ENCODE measurements around the gene HIPK2.

Gene HIPK2

GRCh38 chr7:139543801-139544603, 233.8 kb downstream of the HIPK2 start:
- no peak for DNase-seq (ENCODE audit: low read depth, low spot score)

GRCh38 chr7:139542308-139543151, 235.3 kb downstream of the HIPK2 start:
- DNase-seq (ENCODE audit: low read depth, low spot score), result no peak

- DNase-seq (ENCODE audit: low read depth, low spot score), result no peak
Measured at GRCh38 chr7:139541600-139542307, 236.0 kb downstream of the HIPK2 start.

- no peak for DNase-seq (ENCODE audit: low read depth, low spot score)
Measured at GRCh38 chr7:139540203-139540602, 237.6 kb downstream of the HIPK2 start.

GRCh38 chr7:139538881-139539635, 238.7 kb downstream of the HIPK2 start:
- DNase-seq (ENCODE audit: low read depth, low spot score), result no peak

- no peak for DNase-seq (ENCODE audit: low read depth, low spot score)
Measured at GRCh38 chr7:139536152-139536551, 241.6 kb downstream of the HIPK2 start.

- DNase-seq (ENCODE audit: low read depth, low spot score), result no peak
Measured at GRCh38 chr7:139534966-139535651, 242.7 kb downstream of the HIPK2 start.

- DNase-seq (ENCODE audit: low read depth, low spot score), result no peak
Measured at GRCh38 chr7:139534096-139534495, 243.7 kb downstream of the HIPK2 start.

GRCh38 chr7:139532636-139533155, 245.1 kb downstream of the HIPK2 start:
- DNase-seq (ENCODE audit: low read depth, low spot score), result no peak

- no peak for DNase-seq (ENCODE audit: low read depth, low spot score)
Measured at GRCh38 chr7:139531094-139531493, 246.7 kb downstream of the HIPK2 start.

- no peak for DNase-seq (ENCODE audit: low read depth, low spot score)
Measured at GRCh38 chr7:139526578-139527544, 250.9 kb downstream of the HIPK2 start.

- no peak for DNase-seq (ENCODE audit: low read depth, low spot score)
Measured at GRCh38 chr7:139525750-139526149, 252.0 kb downstream of the HIPK2 start.

- DNase-seq (ENCODE audit: low read depth, low spot score), result no peak
Measured at GRCh38 chr7:139525239-139525638, 252.6 kb downstream of the HIPK2 start.

- DNase-seq (ENCODE audit: low read depth, low spot score), result no peak
Measured at GRCh38 chr7:139523968-139524815, 253.6 kb downstream of the HIPK2 start.

- DNase-seq (ENCODE audit: low read depth, low spot score), result no peak
Measured at GRCh38 chr7:139523199-139523941, 254.4 kb downstream of the HIPK2 start, which contains the start of gene CLEC2L. Gene CLEC2L, plus strand, starts transcription at chr7:139523685. Its CDS starts 243 bp downstream, at chr7:139523928.

GRCh38 chr7:139522830-139523198, 255.0 kb downstream of the HIPK2 start:
- DNase-seq (ENCODE audit: low read depth, low spot score), result no peak

GRCh38 chr7:139521439-139521838, 256.4 kb downstream of the HIPK2 start:
- no peak for DNase-seq (ENCODE audit: low read depth, low spot score)

GRCh38 chr7:139515266-139515665, 262.5 kb downstream of the HIPK2 start:
- no peak for DNase-seq (ENCODE audit: low read depth, low spot score)
